Immature natural killer cell (primary cell): ENCODE measurements around the gene HEG1. TPM values are rescaled to one million over a fixed set of nuclear protein-coding genes. Genes with fewer than 3 reads are reported as not detected.

Experiments
- DNase-seq, 3 donors: peaks; one replicate each; pipeline ENCODE4 v3.0.0; 2022; ENCODE audit warnings: mixed read lengths in 1 of 3
- H3K27ac Mint-ChIP-seq, 6 donors: one replicate each; pipeline ENCODE4 v1.8.0; 2020; ENCODE audit warnings: mixed read lengths in 6 of 6, mild to moderate bottlenecking in 5 of 6, inconsistent platforms in 4 of 6, moderate library complexity in 3 of 6
- H3K27me3 Mint-ChIP-seq, 3 donors: one replicate each; pipeline ENCODE4 v1.8.0; 2020 to 2021; ENCODE audit warnings: low read depth in 3 of 3, mild to moderate bottlenecking in 3 of 3, mixed read lengths in 3 of 3, moderate library complexity in 3 of 3, inconsistent platforms in 1 of 3
- H3K36me3 Mint-ChIP-seq, 3 donors: one replicate each; pipeline ENCODE4 v1.8.0; 2020; ENCODE audit warnings: mixed read lengths in 3 of 3, inconsistent platforms in 2 of 3, mild to moderate bottlenecking in 2 of 3
- H3K4me1 Mint-ChIP-seq, 2 donors: one replicate each; pipeline ENCODE4 v1.8.0; 2020; ENCODE audit warnings: inconsistent platforms in 2 of 2, mild to moderate bottlenecking in 2 of 2, mixed read lengths in 2 of 2, moderate library complexity in 1 of 2
- H3K4me3 Mint-ChIP-seq, 5 donors: one replicate each; pipeline ENCODE4 v1.8.0; 2020; ENCODE audit warnings: mild to moderate bottlenecking in 5 of 5, mixed read lengths in 5 of 5, inconsistent platforms in 3 of 5, moderate library complexity in 3 of 5
- H3K9me3 Mint-ChIP-seq, 6 donors: one replicate each; pipeline ENCODE4 v1.8.0; 2020; ENCODE audit warnings: mild to moderate bottlenecking in 6 of 6, mixed read lengths in 6 of 6, inconsistent platforms in 4 of 6, moderate library complexity in 3 of 6
- polyA plus RNA-seq, 3 donors: library from polyadenylated mRNA; unstranded; fragments of 300-500 nt; fragmentation: Illumina TruSeq; gene quantifications; one replicate each; pipeline ENCODE4 v1.2.3, GENCODE V29; 2021

HEG1 gene
- polyA plus RNA-seq, 3 donors from 2014 or later = 2.1 to 12.1 (median 4.9) TPM

GRCh38 chr3:124974691-124975090, 81.1 kb downstream of the HEG1 start:
- no peak for DNase-seq
- Mint-ChIP-seq H3K36me3 (peaks cover 24 to 41% (median 30%) of the 10 kb centered on the region in 3 donors), H3K27me3 (peaks cover 0 to 3% (median 2%) of the 10 kb centered on the region in 3 donors), H3K4me3 (no peak overlapping the region), H3K27ac (peak overlapping the region in 4 of 6 donors; percentile 0 to 59 (median 50)), H3K9me3 (no peaks in the 10 kb centered on the region), H3K4me1 (peaks cover 33 to 40% of the 10 kb centered on the region in 2 donors)

- H3K4me3 Mint-ChIP-seq = no peak overlapping the region
- H3K27ac Mint-ChIP-seq = peak overlapping the region in 1 of 6 donors; percentile 2
Observed at GRCh38 chr3:124973290-124973689, 82.5 kb downstream of the HEG1 start.

GRCh38 chr3:124972457-124972856, 83.3 kb downstream of the HEG1 start:
- H3K9me3 Mint-ChIP-seq = no peaks in the 10 kb centered on the region
- peaks cover 27 to 52% (median 32%) of the 10 kb centered on the region in 3 donors for H3K36me3 Mint-ChIP-seq
- no peak overlapping the region for H3K4me3 Mint-ChIP-seq
- H3K27ac Mint-ChIP-seq = no peak overlapping the region
- no peak for DNase-seq
- H3K4me1 Mint-ChIP-seq = peaks cover 27 to 36% of the 10 kb centered on the region in 2 donors
- H3K27me3 Mint-ChIP-seq = peaks cover 0 to 2% (median 1%) of the 10 kb centered on the region in 3 donors

More at GRCh38 chr3:124973290-124973689, 82.5 kb downstream of the HEG1 start:
- DNase-seq = no peak
- H3K4me1 Mint-ChIP-seq = peaks cover 30 to 37% of the 10 kb centered on the region in 2 donors
- H3K36me3 Mint-ChIP-seq = peaks cover 27 to 54% (median 34%) of the 10 kb centered on the region in 3 donors
- peaks cover 0 to 2% (median 1%) of the 10 kb centered on the region in 3 donors for H3K27me3 Mint-ChIP-seq
- H3K9me3 Mint-ChIP-seq = no peaks in the 10 kb centered on the region

GRCh38 chr3:124969963-124970722, 85.7 kb downstream of the HEG1 start:
- DNase-seq = no peak
- peaks cover 0 to 3% (median 0%) of the 10 kb centered on the region in 3 donors for H3K27me3 Mint-ChIP-seq
- peaks cover 10 to 21% of the 10 kb centered on the region in 2 donors for H3K4me1 Mint-ChIP-seq
- H3K9me3 Mint-ChIP-seq = no peaks in the 10 kb centered on the region
- no peak overlapping the region for H3K4me3 Mint-ChIP-seq
- peaks cover 17 to 41% (median 24%) of the 10 kb centered on the region in 3 donors for H3K36me3 Mint-ChIP-seq
- peak overlapping the region in 1 of 6 donors; percentile 3 for H3K27ac Mint-ChIP-seq

GRCh38 chr3:124969190-124969589, 86.6 kb downstream of the HEG1 start:
- H3K9me3 Mint-ChIP-seq = no peaks in the 10 kb centered on the region
- H3K4me3 Mint-ChIP-seq = no peak overlapping the region
- DNase-seq = no peak
- H3K4me1 Mint-ChIP-seq = peaks cover under 1 to 11% of the 10 kb centered on the region in 2 donors
- H3K27ac Mint-ChIP-seq = peak overlapping the region in 1 of 6 donors; percentile 49
- H3K36me3 Mint-ChIP-seq = peaks cover 17 to 34% (median 24%) of the 10 kb centered on the region in 3 donors
- peaks cover 0 to 3% (median 0%) of the 10 kb centered on the region in 3 donors for H3K27me3 Mint-ChIP-seq

GRCh38 chr3:124967964-124968363, 87.8 kb downstream of the HEG1 start:
- DNase-seq = no peak
- Mint-ChIP-seq H3K27ac (peak overlapping the region in 1 of 6 donors; percentile 42), H3K4me1 (peaks cover 0 to 8% of the 10 kb centered on the region in 2 donors)

GRCh38 chr3:124966521-124967445, 89.0 kb downstream of the HEG1 start:
- peaks cover 0 to 3% (median 0%) of the 10 kb centered on the region in 3 donors for H3K27me3 Mint-ChIP-seq
- DNase-seq = no peak
- peaks cover 11 to 25% (median 15%) of the 10 kb centered on the region in 3 donors for H3K36me3 Mint-ChIP-seq
- H3K9me3 Mint-ChIP-seq = no peaks in the 10 kb centered on the region
- H3K27ac Mint-ChIP-seq = peak overlapping the region in 5 of 6 donors; percentile 6 to 48 (median 39)
- H3K4me1 Mint-ChIP-seq = peaks cover 0 to 8% of the 10 kb centered on the region in 2 donors
- H3K4me3 Mint-ChIP-seq = no peak overlapping the region

More at GRCh38 chr3:124967964-124968363, 87.8 kb downstream of the HEG1 start:
- Mint-ChIP-seq H3K36me3 (peaks cover 17 to 32% (median 24%) of the 10 kb centered on the region in 3 donors), H3K27me3 (peaks cover 0 to 3% (median 0%) of the 10 kb centered on the region in 3 donors), H3K4me3 (no peak overlapping the region), H3K9me3 (no peaks in the 10 kb centered on the region)

GRCh38 chr3:124965413-124965812, 90.4 kb downstream of the HEG1 start:
- Mint-ChIP-seq H3K27ac (peak overlapping the region in 1 of 6 donors; percentile 56), H3K4me3 (no peak overlapping the region), H3K36me3 (peaks cover 9 to 23% (median 9%) of the 10 kb centered on the region in 3 donors), H3K27me3 (peaks cover 0 to 2% (median 0%) of the 10 kb centered on the region in 3 donors), H3K4me1 (peaks cover 0 to 8% of the 10 kb centered on the region in 2 donors), H3K9me3 (no peaks in the 10 kb centered on the region)
- no peak for DNase-seq

GRCh38 chr3:124964387-124964786, 91.4 kb downstream of the HEG1 start:
- peaks cover 4 to 13% (median 4%) of the 10 kb centered on the region in 3 donors for H3K36me3 Mint-ChIP-seq
- no peak for DNase-seq
- H3K27ac Mint-ChIP-seq = peak overlapping the region in 3 of 6 donors; percentile 1 to 56 (median 53)
- H3K4me3 Mint-ChIP-seq = no peak overlapping the region
- H3K4me1 Mint-ChIP-seq = peaks cover 0 to 8% of the 10 kb centered on the region in 2 donors
- peaks cover 0 to 2% (median 0%) of the 10 kb centered on the region in 3 donors for H3K27me3 Mint-ChIP-seq
- no peaks in the 10 kb centered on the region for H3K9me3 Mint-ChIP-seq

- H3K27me3 Mint-ChIP-seq = peaks cover 0 to 2% (median 0%) of the 10 kb centered on the region in 3 donors
- H3K9me3 Mint-ChIP-seq = no peaks in the 10 kb centered on the region
- peaks cover 0 to 8% of the 10 kb centered on the region in 2 donors for H3K4me1 Mint-ChIP-seq
- H3K27ac Mint-ChIP-seq = no peak overlapping the region
- H3K4me3 Mint-ChIP-seq = no peak overlapping the region
- peaks cover 0 to 7% (median 4%) of the 10 kb centered on the region in 3 donors for H3K36me3 Mint-ChIP-seq
- DNase-seq = no peak
Observed at GRCh38 chr3:124963755-124964154, 92.0 kb downstream of the HEG1 start.

GRCh38 chr3:124962403-124962940, 93.3 kb downstream of the HEG1 start:
- H3K27me3 Mint-ChIP-seq = peaks cover 0 to 2% (median 0%) of the 10 kb centered on the region in 3 donors
- H3K4me3 Mint-ChIP-seq = no peak overlapping the region
- no peaks in the 10 kb centered on the region for H3K36me3 Mint-ChIP-seq
- peaks cover 0 to 6% of the 10 kb centered on the region in 2 donors for H3K4me1 Mint-ChIP-seq
- no peaks in the 10 kb centered on the region for H3K9me3 Mint-ChIP-seq
- H3K27ac Mint-ChIP-seq = peak overlapping the region in 1 of 6 donors; percentile 7
- no peak for DNase-seq

GRCh38 chr3:124960698-124961097, 95.1 kb downstream of the HEG1 start:
- peaks cover 0 to 3% (median 0%) of the 10 kb centered on the region in 3 donors for H3K27me3 Mint-ChIP-seq
- no peak overlapping the region for H3K27ac Mint-ChIP-seq
- no peak for DNase-seq
- H3K4me3 Mint-ChIP-seq = no peak overlapping the region
- peaks cover 0 to 2% (median 0%) of the 10 kb centered on the region in 6 donors for H3K9me3 Mint-ChIP-seq
- H3K4me1 Mint-ChIP-seq = no peaks in the 10 kb centered on the region
- H3K36me3 Mint-ChIP-seq = no peaks in the 10 kb centered on the region

GRCh38 chr3:124960105-124960504, 95.7 kb downstream of the HEG1 start:
- no peaks in the 10 kb centered on the region for H3K4me1 Mint-ChIP-seq
- H3K27me3 Mint-ChIP-seq = peaks cover 0 to 5% (median 4%) of the 10 kb centered on the region in 3 donors
- no peak overlapping the region for H3K27ac Mint-ChIP-seq
- no peak overlapping the region for H3K4me3 Mint-ChIP-seq
- DNase-seq = no peak
- H3K9me3 Mint-ChIP-seq = peaks cover 0 to 2% (median 0%) of the 10 kb centered on the region in 6 donors
- H3K36me3 Mint-ChIP-seq = no peaks in the 10 kb centered on the region
